Neural cell (in vitro differentiated cells): ENCODE measurements around the gene WFIKKN1. TPM values are rescaled to one million over a fixed set of nuclear protein-coding genes. Genes with fewer than 3 reads are reported as not detected.

ENCODE experiments used
- H2AFZ ChIP-seq: fragments of 200-600, 300-800 bp; sonication (generic), shearing (Covaris generic); 2 replicates; pipeline ENCODE4 v1.6.0; 2014; ENCODE audit warnings: low read depth, mild to moderate bottlenecking, antibody characterized with exemption, low read length, moderate library complexity
- H3F3A ChIP-seq: fragments of 200-600 bp; shearing (Covaris generic); 2 replicates; pipeline ENCODE4 v1.6.1; 2016; ENCODE audit warnings: mild to moderate bottlenecking, moderate library complexity, mixed read lengths, antibody characterized with exemption, low read length; ENCODE audit not compliant: insufficient read depth, poor library complexity, severe bottlenecking
- H3K27ac ChIP-seq: fragments of 200-600, 300-800 bp; sonication (generic), shearing (Covaris generic); 2 replicates; pipeline ENCODE4 v1.5.1; 2014; ENCODE audit warnings: mild to moderate bottlenecking, low read length, moderate library complexity
- H3K27me3 ChIP-seq: fragments of 300-800, 200-600 bp; sonication (generic), shearing (Covaris generic); 2 replicates; pipeline ENCODE4 v1.6.0; 2014; ENCODE audit warnings: mild to moderate bottlenecking, low read depth, low read length, moderate library complexity; ENCODE audit not compliant: insufficient read depth
- H3K36me3 ChIP-seq: fragments of 300-800, 200-600 bp; sonication (generic), shearing (Covaris generic); 2 replicates; pipeline ENCODE4 v1.5.1; 2014; ENCODE audit warnings: mild to moderate bottlenecking, antibody characterized with exemption, low read length, moderate library complexity; ENCODE audit not compliant: insufficient read depth
- H3K4me2 ChIP-seq: fragments of 300-800, 200-600 bp; sonication (generic), shearing (Covaris generic); 2 replicates; pipeline ENCODE4 v1.6.0; 2014; ENCODE audit warnings: mild to moderate bottlenecking, low read length
- H3K4me3 ChIP-seq: fragments of 300-800, 200-600 bp; sonication (generic), shearing (Covaris generic); 2 replicates; pipeline ENCODE4 v1.5.1; 2014; ENCODE audit warnings: mild to moderate bottlenecking, low read length, moderate library complexity
- H3K79me2 ChIP-seq: fragments of 200-600 bp; shearing (Covaris generic); replicated peaks from 2 replicates; pipeline ENCODE4 v1.6.0; 2014; ENCODE audit warnings: mild to moderate bottlenecking, low read length, moderate library complexity; ENCODE audit not compliant: insufficient read depth
- H3K9ac ChIP-seq: fragments of 300-800, 200-600 bp; sonication (generic), shearing (Covaris generic); 2 replicates; pipeline ENCODE4 v1.6.1; 2016; ENCODE audit warnings: mild to moderate bottlenecking, low read length, mixed read lengths
- H3K9me2 ChIP-seq: fragments of 200-600 bp; shearing (Covaris generic); 2 replicates; pipeline ENCODE4 v1.6.1; 2016; ENCODE audit warnings: mild to moderate bottlenecking, low read length, mixed read lengths; ENCODE audit not compliant: insufficient read depth
- H3K9me3 ChIP-seq: fragments of 200-600, 300-800 bp; sonication (generic), shearing (Covaris generic); 2 replicates; pipeline ENCODE4 v1.6.1; 2016; ENCODE audit warnings: mild to moderate bottlenecking, mixed run types, low read length, moderate library complexity, mixed read lengths
- H4K20me1 ChIP-seq: fragments of 200-600 bp; shearing (Covaris generic); 2 replicates; pipeline ENCODE4 v1.6.1; 2016; ENCODE audit warnings: mild to moderate bottlenecking, mixed run types; ENCODE audit not compliant: insufficient read depth
- EP300 ChIP-seq: fragments of 450-650 bp; conservative IDR thresholded peaks from 2 replicates; pipeline ENCODE4 v1.6.1; 2014; ENCODE audit warnings: antibody characterized with exemption, mild to moderate bottlenecking, moderate library complexity; ENCODE audit not compliant: poor library complexity, severe bottlenecking
- EZH2 ChIP-seq: fragments of 200-600, 300-800 bp; shearing (Covaris generic), sonication (generic); IDR thresholded peaks from 2 replicates; pipeline ENCODE4 v1.6.1; 2014; ENCODE audit warnings: antibody characterized with exemption, low read length, borderline replicate concordance, mild to moderate bottlenecking; ENCODE audit not compliant: insufficient read depth, poor library complexity, severe bottlenecking
- MXI1 ChIP-seq: fragments of 450-650 bp; conservative IDR thresholded peaks from 2 replicates; pipeline ENCODE4 v1.6.1; 2014; ENCODE audit warnings: antibody characterized with exemption, mild to moderate bottlenecking; ENCODE audit not compliant: poor library complexity, severe bottlenecking
- POLR2AphosphoS5 ChIP-seq: IDR thresholded peaks from 2 replicates; pipeline ENCODE4 v1.6.1; 2012
- RAD21 ChIP-seq: fragments of 450-650 bp; conservative IDR thresholded peaks from 2 replicates; pipeline ENCODE4 v1.6.1; 2014; ENCODE audit warnings: antibody characterized with exemption, mild to moderate bottlenecking, moderate library complexity
- REST ChIP-seq: IDR thresholded peaks from 2 replicates; pipeline ENCODE4 v1.6.1; 2012; ENCODE audit warnings: borderline replicate concordance
- SMC3 ChIP-seq: fragments of 450-650 bp; conservative IDR thresholded peaks from 2 replicates; pipeline ENCODE4 v1.6.1; 2014; ENCODE audit warnings: antibody characterized with exemption, mild to moderate bottlenecking, moderate library complexity; ENCODE audit not compliant: poor library complexity
- TAF1 ChIP-seq: IDR thresholded peaks from 2 replicates; pipeline ENCODE4 v1.6.1; 2012; ENCODE audit warnings: low read depth
- polyA plus RNA-seq: library from polyadenylated mRNA; depleted of rRNA; stranded (reverse); fragments of >200 nt; gene quantifications from 2 replicates; pipeline ENCODE4 v1.2.3, GENCODE V29; 2014
- TF ChIP-seq, protein P1 (sequence below): fragments of 450-650 bp; IDR thresholded peaks from 2 replicates; pipeline ENCODE4 v1.5.1; 2014; ENCODE audit warnings: antibody characterized with exemption, mild to moderate bottlenecking, moderate library complexity; ENCODE audit not compliant: poor library complexity, severe bottlenecking

WFIKKN1 gene
- polyA plus RNA-seq, 1 donor from 2014 or later: 0.43 TPM

GRCh38 chr16:583815-584591 is 46.8 kb upstream of the WFIKKN1 start:
- no peaks in the 10 kb centered on the region for H3F3A ChIP-seq
- no peaks in the 10 kb centered on the region for H3K9me3 ChIP-seq
- H3K4me3 ChIP-seq: no peak overlapping the region
- no peak overlapping the region for H2AFZ ChIP-seq
- H4K20me1 ChIP-seq: no peaks in the 10 kb centered on the region
- no peaks in the 10 kb centered on the region for H3K79me2 ChIP-seq
- H3K4me2 ChIP-seq: no peak overlapping the region
- no peak for TF ChIP-seq EZH2
- no peak for TF ChIP-seq EP300
- TF ChIP-seq MXI1: no peak
- TF ChIP-seq RAD21: no peak
- TF ChIP-seq SMC3: no peak
- no peak for TF ChIP-seq REST
- TF ChIP-seq TAF1: no peak
- TF ChIP-seq, protein P1, sequence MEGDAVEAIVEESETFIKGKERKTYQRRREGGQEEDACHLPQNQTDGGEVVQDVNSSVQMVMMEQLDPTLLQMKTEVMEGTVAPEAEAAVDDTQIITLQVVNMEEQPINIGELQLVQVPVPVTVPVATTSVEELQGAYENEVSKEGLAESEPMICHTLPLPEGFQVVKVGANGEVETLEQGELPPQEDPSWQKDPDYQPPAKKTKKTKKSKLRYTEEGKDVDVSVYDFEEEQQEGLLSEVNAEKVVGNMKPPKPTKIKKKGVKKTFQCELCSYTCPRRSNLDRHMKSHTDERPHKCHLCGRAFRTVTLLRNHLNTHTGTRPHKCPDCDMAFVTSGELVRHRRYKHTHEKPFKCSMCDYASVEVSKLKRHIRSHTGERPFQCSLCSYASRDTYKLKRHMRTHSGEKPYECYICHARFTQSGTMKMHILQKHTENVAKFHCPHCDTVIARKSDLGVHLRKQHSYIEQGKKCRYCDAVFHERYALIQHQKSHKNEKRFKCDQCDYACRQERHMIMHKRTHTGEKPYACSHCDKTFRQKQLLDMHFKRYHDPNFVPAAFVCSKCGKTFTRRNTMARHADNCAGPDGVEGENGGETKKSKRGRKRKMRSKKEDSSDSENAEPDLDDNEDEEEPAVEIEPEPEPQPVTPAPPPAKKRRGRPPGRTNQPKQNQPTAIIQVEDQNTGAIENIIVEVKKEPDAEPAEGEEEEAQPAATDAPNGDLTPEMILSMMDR: no peak
- TF ChIP-seq POLR2AphosphoS5: no peak
- no peaks in the 10 kb centered on the region for H3K9me2 ChIP-seq
- H3K27me3 ChIP-seq: no peaks in the 10 kb centered on the region
- H3K27ac ChIP-seq: no peak overlapping the region
- H3K36me3 ChIP-seq: no peaks in the 10 kb centered on the region
- H3K9ac ChIP-seq: no peak overlapping the region

DNA sequence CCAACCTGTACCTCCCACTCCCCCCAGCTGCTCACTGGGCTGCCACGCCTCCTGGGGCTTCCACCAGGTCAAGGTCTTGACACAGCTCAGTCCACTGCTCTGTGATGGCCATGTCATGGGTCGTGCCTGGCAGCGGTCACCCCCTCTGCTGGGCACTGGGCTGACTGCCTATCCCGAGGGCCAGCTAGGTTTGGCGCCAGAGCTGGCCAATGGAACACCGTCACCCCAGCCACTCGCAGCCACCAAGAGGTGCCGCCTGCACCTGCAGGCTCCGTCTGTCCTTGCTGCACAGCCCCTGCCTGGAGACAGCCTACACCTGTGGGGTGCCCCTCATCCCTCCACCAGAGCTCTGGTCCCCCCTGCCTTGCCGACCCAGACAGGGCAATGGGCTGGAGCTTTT is 45.4 kb upstream of the WFIKKN1 start:
- H3K4me3 ChIP-seq: no peak overlapping the region
- H3K9me3 ChIP-seq: no peaks in the 10 kb centered on the region
- peaks cover under 1% of the 10 kb centered on the region for H3K79me2 ChIP-seq
- H3K9me2 ChIP-seq: no peaks in the 10 kb centered on the region
- no peak overlapping the region for H3K9ac ChIP-seq
- TF ChIP-seq REST (no peak), SMC3 (no peak)
- no peaks in the 10 kb centered on the region for H3K36me3 ChIP-seq
- H2AFZ ChIP-seq: no peak overlapping the region
- no peaks in the 10 kb centered on the region for H4K20me1 ChIP-seq
- H3K27me3 ChIP-seq: no peaks in the 10 kb centered on the region
- H3K27ac ChIP-seq: no peak overlapping the region
- no peak overlapping the region for H3K4me2 ChIP-seq
- no peaks in the 10 kb centered on the region for H3F3A ChIP-seq
